H1 (cell line): ENCODE data around the gene ENTPD2. TPM values are rescaled to one million over a fixed set of nuclear protein-coding genes. Genes with fewer than 3 reads are reported as not detected.

ENCODE experiments used
- ASH2L ChIP-seq: fragments of 200-600, 300-600 bp; sonication (generic); IDR thresholded peaks from one replicate; pipeline ENCODE4 v1.7.1; 2017; ENCODE audit warnings: low read length
- BRCA1 ChIP-seq: IDR thresholded peaks from 2 replicates; pipeline ENCODE4 v1.6.1; 2012; ENCODE audit warnings: low read depth, low read length, improper control_type of control experiment
- CBX8 ChIP-seq: fragments of 300-800, 300-1000 bp; sonication (generic); IDR thresholded peaks from 2 replicates; pipeline ENCODE4 v1.7.1; 2016; ENCODE audit warnings: low read depth, low read length, borderline replicate concordance
- CEBPB ChIP-seq: IDR thresholded peaks from 2 replicates; pipeline ENCODE4 v1.6.1; 2012; ENCODE audit warnings: low read depth, low read length
- CHD1 ChIP-seq: IDR thresholded peaks from 2 replicates; pipeline ENCODE4 v1.6.1; 2012; ENCODE audit warnings: low read depth, low read length, improper control_type of control experiment
- CTBP2 ChIP-seq: IDR thresholded peaks from 2 replicates; pipeline ENCODE4 v1.7.0; 2011; ENCODE audit warnings: borderline replicate concordance, mild to moderate bottlenecking, moderate library complexity, mixed read lengths, low read length; ENCODE audit not compliant: insufficient read depth, insufficient read length
- EZH2 ChIP-seq: fragments of 200-600 bp; sonication (generic); IDR thresholded peaks from 2 replicates; pipeline ENCODE4 v1.7.1; 2012; ENCODE audit warnings: low read depth, mild to moderate bottlenecking, moderate library complexity, low read length, inconsistent platforms; ENCODE audit not compliant: severe bottlenecking
- HDAC6 ChIP-seq: IDR thresholded peaks from one replicate; pipeline ENCODE4 v1.7.1; 2012; ENCODE audit warnings: low read depth, mild to moderate bottlenecking, inconsistent platforms, low read length, moderate library complexity
- JUN ChIP-seq: IDR thresholded peaks from 2 replicates; pipeline ENCODE4 v1.6.1; 2011; ENCODE audit warnings: low read depth, mild to moderate bottlenecking, improper control_type of control experiment, low read length
- KDM4A ChIP-seq: IDR thresholded peaks from one replicate; pipeline ENCODE4 v1.7.1; 2012; ENCODE audit warnings: low read depth, mild to moderate bottlenecking, moderate library complexity, low read length, inconsistent platforms; ENCODE audit not compliant: severe bottlenecking
- PHF8 ChIP-seq: fragments of 200-600 bp; sonication (generic); conservative IDR thresholded peaks from 2 replicates; pipeline ENCODE4 v1.7.1; 2012; ENCODE audit warnings: low read depth, mild to moderate bottlenecking, inconsistent platforms, low read length, moderate library complexity
- POLR2AphosphoS5 ChIP-seq: IDR thresholded peaks from 2 replicates; pipeline ENCODE4 v1.6.1; 2011; ENCODE audit warnings: low read depth, low read length
- RAD21 ChIP-seq, 2 experiments: IDR thresholded peaks in 1 of 2; conservative IDR thresholded peaks in 1 of 2; 2 replicates each; pipeline ENCODE4 v1.6.1; 2011; ENCODE audit warnings: low read depth in 2 of 2, low read length in 2 of 2, improper control_type of control experiment in 1 of 2, inconsistent platforms in 1 of 2, mild to moderate bottlenecking in 1 of 2, moderate library complexity in 1 of 2
- RXRA ChIP-seq: IDR thresholded peaks from 2 replicates; pipeline ENCODE4 v1.6.1; 2011; ENCODE audit warnings: low read depth, mild to moderate bottlenecking, low read length, moderate library complexity; ENCODE audit not compliant: insufficient read depth
- SAP30 ChIP-seq: fragments of 300-600 bp; sonication (generic); IDR thresholded peaks from 2 replicates; pipeline ENCODE4 v1.7.1; 2012; ENCODE audit warnings: low read length, moderate library complexity, mild to moderate bottlenecking, inconsistent platforms; ENCODE audit not compliant: insufficient read depth, insufficient replicate concordance
- SIN3A ChIP-seq, 2 experiments: IDR thresholded peaks in 1 of 2; conservative IDR thresholded peaks in 1 of 2; 2 replicates each; pipeline ENCODE4 v1.6.1; 2011 to 2012; ENCODE audit warnings: low read length in 2 of 2, improper control_type of control experiment in 1 of 2, low read depth in 1 of 2, mild to moderate bottlenecking in 1 of 2
- SP2 ChIP-seq: IDR thresholded peaks from 2 replicates; pipeline ENCODE4 v1.6.1; 2012; ENCODE audit warnings: mild to moderate bottlenecking, low read length, inconsistent platforms
- TAF1 ChIP-seq: IDR thresholded peaks from 2 replicates; pipeline ENCODE4 v1.6.1; 2011; ENCODE audit warnings: mild to moderate bottlenecking, low read depth, low read length
- TEAD4 ChIP-seq: IDR thresholded peaks from 2 replicates; pipeline ENCODE4 v1.6.1; 2012; ENCODE audit warnings: low read depth, low read length, inconsistent platforms, mixed read lengths
- polyA plus RNA-seq, 7 experiments: library from polyadenylated mRNA; depleted of rRNA in 3 of 7; stranded (reverse) in 5 of 7; unstranded in 2 of 7; fragments of >200 nt in 5 of 7; fragments of 200-250 nt in 2 of 7; gene quantifications; 1 replicate in 5 of 7; 2 replicates in 1 of 7; 4 replicates in 1 of 7; pipeline versions ENCODE4 v1.2.1 to v1.2.3, GENCODE V29; 2011 to 2013; ENCODE audit warnings: missing spikeins in 2 of 7, mixed read lengths in 2 of 7
- total RNA-seq: library from RNA; stranded (reverse); fragmentation: NEBNext Ultra II Directional; extraction: Animal tissue kit (Norgen Biotek cat#: 25700); gene quantifications from 2 replicates; pipeline ENCODE4 v1.2.1, GENCODE V29; 2021
- TF ChIP-seq, protein P1 (sequence below): IDR thresholded peaks from 2 replicates; pipeline ENCODE4 v1.6.1; 2011; ENCODE audit warnings: low read length, improper control_type of control experiment
- TF ChIP-seq, protein P2 (sequence below): IDR thresholded peaks from 2 replicates; pipeline ENCODE4 v1.6.1; 2012; ENCODE audit warnings: low read length, inconsistent platforms

Gene ENTPD2
- total and polyA plus RNA-seq, 2 of the 8 experiments (the other 6 are each of a cell fraction or from before 2014, with no cell fraction given), result 0.65 to 3.8 TPM

DNA sequence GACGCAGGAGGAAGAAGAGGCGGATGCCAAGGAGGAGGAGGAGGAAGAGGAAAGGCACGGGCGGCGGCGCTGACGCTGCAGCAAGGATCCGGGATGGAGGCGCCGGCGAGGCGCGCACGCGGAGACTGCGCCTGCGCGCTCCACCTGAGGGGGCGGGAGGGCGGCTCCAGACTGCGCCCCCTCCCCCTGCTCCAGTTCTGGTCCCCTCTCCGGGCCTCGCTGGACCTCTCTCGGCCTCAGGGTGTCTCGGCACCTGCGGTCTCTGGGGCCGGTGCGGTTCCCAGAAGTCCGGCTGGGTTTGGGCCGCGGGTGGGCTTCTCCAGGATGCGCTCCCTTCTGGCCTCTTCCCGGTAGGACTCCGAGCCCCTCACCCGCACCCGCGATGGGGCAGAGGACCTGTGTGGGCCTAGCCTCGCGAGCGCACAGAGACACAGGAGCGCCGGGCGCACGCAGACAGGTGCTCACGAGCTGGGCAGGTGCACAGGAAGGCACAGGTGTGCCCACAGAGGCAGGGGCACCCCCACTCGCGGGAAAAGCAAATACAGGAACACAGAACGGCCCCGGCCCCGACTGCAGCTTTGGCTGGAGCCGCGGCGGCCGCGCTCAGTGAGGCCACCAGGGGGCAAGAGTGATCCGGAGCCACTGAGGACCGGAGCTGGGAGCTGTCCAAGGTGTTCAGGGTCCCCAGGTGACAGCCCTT lies 7.6 kb downstream of the ENTPD2 start, which contains the start of gene NPDC1 (continued):
- TF ChIP-seq TAF1, result 0 out of 2 replicates have a peak, but pooled peaks have one; percentile 6
- no peak for TF ChIP-seq BRCA1
- TF ChIP-seq POLR2AphosphoS5, result no peak
- TF ChIP-seq JUN, result no peak
- no peak for TF ChIP-seq CTBP2
- no peak for TF ChIP-seq PHF8
- peak; percentile 63 to 76 for TF ChIP-seq RAD21 (IDR thresholded peaks at IDR 0.05 in 1 of 2, conservative IDR thresholded peaks at IDR 0.05 in 1 of 2; ENCODE audit: low read depth in 2 of 2, low read length in 2 of 2)
- TF ChIP-seq CHD1, result no peak
- peak; percentile 22 for TF ChIP-seq EZH2
- TF ChIP-seq KDM4A, result peak; percentile 96
- TF ChIP-seq CEBPB, result no peak
- TF ChIP-seq SP2, result no peak
- peak; percentile 23 for TF ChIP-seq ASH2L
- no peak for TF ChIP-seq HDAC6
- TF ChIP-seq, protein P1, sequence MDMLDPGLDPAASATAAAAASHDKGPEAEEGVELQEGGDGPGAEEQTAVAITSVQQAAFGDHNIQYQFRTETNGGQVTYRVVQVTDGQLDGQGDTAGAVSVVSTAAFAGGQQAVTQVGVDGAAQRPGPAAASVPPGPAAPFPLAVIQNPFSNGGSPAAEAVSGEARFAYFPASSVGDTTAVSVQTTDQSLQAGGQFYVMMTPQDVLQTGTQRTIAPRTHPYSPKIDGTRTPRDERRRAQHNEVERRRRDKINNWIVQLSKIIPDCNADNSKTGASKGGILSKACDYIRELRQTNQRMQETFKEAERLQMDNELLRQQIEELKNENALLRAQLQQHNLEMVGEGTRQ, result no peak
- no peak for TF ChIP-seq RXRA
- TF ChIP-seq, protein P2, sequence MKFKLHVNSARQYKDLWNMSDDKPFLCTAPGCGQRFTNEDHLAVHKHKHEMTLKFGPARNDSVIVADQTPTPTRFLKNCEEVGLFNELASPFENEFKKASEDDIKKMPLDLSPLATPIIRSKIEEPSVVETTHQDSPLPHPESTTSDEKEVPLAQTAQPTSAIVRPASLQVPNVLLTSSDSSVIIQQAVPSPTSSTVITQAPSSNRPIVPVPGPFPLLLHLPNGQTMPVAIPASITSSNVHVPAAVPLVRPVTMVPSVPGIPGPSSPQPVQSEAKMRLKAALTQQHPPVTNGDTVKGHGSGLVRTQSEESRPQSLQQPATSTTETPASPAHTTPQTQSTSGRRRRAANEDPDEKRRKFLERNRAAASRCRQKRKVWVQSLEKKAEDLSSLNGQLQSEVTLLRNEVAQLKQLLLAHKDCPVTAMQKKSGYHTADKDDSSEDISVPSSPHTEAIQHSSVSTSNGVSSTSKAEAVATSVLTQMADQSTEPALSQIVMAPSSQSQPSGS, result no peak
- TF ChIP-seq SIN3A (conservative IDR thresholded peaks at IDR 0.05 in 1 of 2, IDR thresholded peaks at IDR 0.05 in 1 of 2; ENCODE audit: low read depth in 1 of 2, low read length in 2 of 2), result peak; percentile 99
- TF ChIP-seq TEAD4, result peak; percentile 21; the same call in 1 of the 2 replicates
- TF ChIP-seq CBX8, result no peak
- TF ChIP-seq SAP30, result no peak
